CD4-positive, alpha-beta T cell (primary cell): ENCODE data around the gene ZBTB20. TPM values are rescaled to one million over a fixed set of nuclear protein-coding genes. Genes with fewer than 3 reads are reported as not detected.

Experiments used
- ATAC-seq: fragments of 200-7000 bp; cut with Tn5 transposase; one replicate; pipeline ENCODE4 v1.10.0; 2022; ENCODE audit warnings: mild to moderate bottlenecking; ENCODE audit not compliant: poor library complexity
- CTCF ChIA-PET: fragments of 350-600 bp; sonication (Branson Sonifier 250); formaldehyde crosslinking; loops from one replicate; lab custom pipeline; 2021; ENCODE audit warnings: antibody characterized with exemption, inconsistent platforms; lab: Charles Lee
- POLR2A ChIA-PET: fragments of 350-600 bp; sonication (Branson Sonifier 250); formaldehyde crosslinking; loops from one replicate; lab custom pipeline; 2021; ENCODE audit warnings: antibody characterized with exemption, inconsistent platforms; lab: Charles Lee
- DNase-seq, 14 experiments: peaks; one replicate each; pipeline ENCODE4 v3.0.0-alpha.2; 2013 to 2020; ENCODE audit warnings: mixed read lengths in 2 of 14
- H3K27ac ChIP-seq, 2 donors: one replicate each; pipeline versions ENCODE4 v1.5.1 to v1.7.0; 2013; ENCODE audit warnings: low read length in 2 of 2, low read depth in 1 of 2, mild to moderate bottlenecking in 1 of 2
- H3K27me3 ChIP-seq, 2 experiments: 1 replicate in 1 of 2; 2 replicates in 1 of 2; pipeline versions ENCODE4 v1.6.1 to v1.7.0; 2013; ENCODE audit warnings: low read length in 2 of 2, control low read depth in 1 of 2, mild to moderate bottlenecking in 1 of 2, moderate library complexity in 1 of 2; ENCODE audit not compliant: insufficient read depth in 2 of 2, control insufficient read depth in 1 of 2
- H3K36me3 ChIP-seq: one replicate; pipeline ENCODE4 v1.6.1; 2013; ENCODE audit warnings: low read length, control low read depth; ENCODE audit not compliant: insufficient read depth
- H3K4me1 ChIP-seq: one replicate; pipeline ENCODE4 v1.6.1; 2013; ENCODE audit warnings: low read length, control low read depth; ENCODE audit not compliant: insufficient read depth
- H3K4me3 ChIP-seq: one replicate; pipeline ENCODE4 v1.5.1; 2013; ENCODE audit warnings: mild to moderate bottlenecking, low read length, moderate library complexity
- H3K9me3 ChIP-seq, 2 experiments: 1 replicate in 1 of 2; 2 replicates in 1 of 2; pipeline versions ENCODE4 v1.6.1 to v1.7.0; 2013; ENCODE audit warnings: low read length in 2 of 2, mild to moderate bottlenecking in 2 of 2, control low read depth in 1 of 2, moderate library complexity in 1 of 2; ENCODE audit not compliant: control insufficient read depth in 1 of 2, insufficient read depth in 1 of 2
- H3K27ac Mint-ChIP-seq: one replicate; pipeline ENCODE4 v1.8.0; 2020; ENCODE audit warnings: mixed read lengths
- H3K27me3 Mint-ChIP-seq: one replicate; pipeline ENCODE4 v1.8.0; 2021; ENCODE audit warnings: mixed read lengths
- H3K36me3 Mint-ChIP-seq: one replicate; pipeline ENCODE4 v1.8.0; 2021; ENCODE audit warnings: low read depth, mixed read lengths
- H3K4me1 Mint-ChIP-seq: one replicate; pipeline ENCODE4 v1.8.0; 2021; ENCODE audit warnings: low read depth, mixed read lengths
- H3K4me3 Mint-ChIP-seq: one replicate; pipeline ENCODE4 v1.8.0; 2020; ENCODE audit warnings: mild to moderate bottlenecking, mixed read lengths
- H3K9me3 Mint-ChIP-seq: one replicate; pipeline ENCODE4 v1.8.0; 2020; ENCODE audit warnings: mixed read lengths
- CTCF ChIP-seq: fragments of 200-600 bp; IDR thresholded peaks from one replicate; pipeline ENCODE4 v1.8.0; 2022; ENCODE audit warnings: antibody characterized with exemption, mild to moderate bottlenecking
- intact Hi-C, 2 experiments: fragments of 100-400 bp; cut with DNase I in 1 of 2; cut with micrococcal nuclease in 1 of 2; formaldehyde crosslinking; loops; one replicate each; pipeline versions ENCODE4 v1.15.1 to v1.9.0; 2023 to 2025; cut with DNase I, micrococcal nuclease
- total RNA-seq, 174 experiments: library from RNA in 2 of 174; stranded (reverse) in 2 of 174; gene quantifications; one replicate each; pipeline ENCODE4 v1.2.3 and lab custom pipeline; 2021 to 2026

ZBTB20 gene
- total RNA-seq, 2 experiments from 2014 or later: 41.6 to 47.4 TPM

- ATAC-seq: no peak
- Mint-ChIP-seq H3K27me3 (no peaks in the 10 kb centered on the region), H3K9me3 (no peaks in the 10 kb centered on the region), H3K36me3 (no peaks in the 10 kb centered on the region), H3K4me1 (peaks cover 30% of the 10 kb centered on the region), H3K4me3 (peak within 1 kb of the TSS; percentile 66), H3K27ac (peak within 1 kb of the TSS; percentile 78)
- no peaks in the 10 kb centered on the region for H3K36me3 ChIP-seq
- ChIA-PET CTCF (interaction anchor here (1.2 to 5.2 kb wide), 2 partner anchors 125 to 140 kb away, joined by 5 to 25 read pairs; no protein-coding TSS in a partner anchor), POLR2A (interaction anchor here (1.1 to 3.1 kb wide), 4 partner anchors 11 to 131 kb away, joined by 3 to 16 read pairs (median 6); no protein-coding TSS in a partner anchor)
- TF ChIP-seq CTCF: no peak
- no peaks in the 10 kb centered on the region for H3K27me3 ChIP-seq
- peak within 1 kb of the TSS; percentile 49 for H3K4me3 ChIP-seq
- H3K27ac ChIP-seq: peak within 1 kb of the TSS; percentile 26 to 41
- intact Hi-C loops: loop anchor here (5.0 kb wide), 2 partner anchors 43 to 77 kb away; no protein-coding TSS in a partner anchor
- peak in 1 of 14 experiments; percentile 51 for DNase-seq
- H3K4me1 ChIP-seq: peaks cover 58% of the 10 kb centered on the region
- H3K9me3 ChIP-seq: no peaks in the 10 kb centered on the region
Measured at GRCh38 chr3:114293838-114294535, 853.1 kb downstream of the ZBTB20 start, which contains the start of gene TIGIT. Gene TIGIT (plus strand): TSS chr3:114294028. CDS start chr3:114294062, 34 bp downstream.

GRCh38 chr3:114290911-114291901 lies 855.9 kb downstream of the ZBTB20 start:
- H3K4me3 ChIP-seq: peak overlapping the region; percentile 40
- no peaks in the 10 kb centered on the region for H3K9me3 ChIP-seq

More at GRCh38 chr3:114290911-114291901, 855.9 kb downstream of the ZBTB20 start:
- peak; percentile 86 for ATAC-seq
- no peaks in the 10 kb centered on the region for H3K36me3 ChIP-seq
- Mint-ChIP-seq H3K4me1 (peaks cover 26% of the 10 kb centered on the region), H3K27ac (peak overlapping the region; percentile 78), H3K36me3 (no peaks in the 10 kb centered on the region), H3K4me3 (peak overlapping the region; percentile 75), H3K27me3 (no peaks in the 10 kb centered on the region), H3K9me3 (no peaks in the 10 kb centered on the region)
- DNase-seq: peak; percentile 83 to 94 (median 90)
- peaks cover 49% of the 10 kb centered on the region for H3K4me1 ChIP-seq
- ChIA-PET CTCF (interaction anchor here (0.5 to 5.2 kb wide), 39 partner anchors 9 to 1493 kb away, joined by 3 to 28 read pairs (median 4); no protein-coding TSS in a partner anchor), POLR2A (interaction anchor here (1.0 to 2.4 kb wide), 9 partner anchors 8 to 136 kb away, joined by 3 to 33 read pairs (median 4); no protein-coding TSS in a partner anchor)
- H3K27ac ChIP-seq: peak overlapping the region; percentile 52 to 63
- intact Hi-C loops: loop anchor here (1.0 to 5.0 kb wide), 6 partner anchors 46 to 138 kb away; no protein-coding TSS in a partner anchor
- no peaks in the 10 kb centered on the region for H3K27me3 ChIP-seq
- peak; percentile 87 for TF ChIP-seq CTCF
